T-helper 17 cell (primary cell): ENCODE results near the gene SND1. TPM values are rescaled to one million over a fixed set of nuclear protein-coding genes. Genes with fewer than 3 reads are reported as not detected.

Experiments used
- ATAC-seq: fragments of 150-1000 bp; cut with Tn5 transposase; 2 replicates; pipeline ENCODE4 v1.10.0; 2021; ENCODE audit warnings: mild to moderate bottlenecking, moderate library complexity
- DNase-seq, 3 donors: peaks; one replicate each; pipeline versions ENCODE4 v3.0.0 to v3.0.0-alpha.2; 2020 to 2021
- H3K9me3 ChIP-seq: one replicate; pipeline ENCODE4 v1.7.0; 2013; ENCODE audit warnings: low read length, mild to moderate bottlenecking; ENCODE audit not compliant: control insufficient read depth, poor library complexity, severe bottlenecking
- H3K27ac Mint-ChIP-seq: one replicate; pipeline ENCODE4 v1.8.0; 2022; ENCODE audit warnings: mild to moderate bottlenecking, moderate library complexity, mixed read lengths
- H3K27me3 Mint-ChIP-seq: one replicate; pipeline ENCODE4 v1.8.0; 2022; ENCODE audit warnings: mixed read lengths
- H3K36me3 Mint-ChIP-seq: one replicate; pipeline ENCODE4 v1.8.0; 2022; ENCODE audit warnings: low read depth, mixed read lengths
- H3K4me1 Mint-ChIP-seq: one replicate; pipeline ENCODE4 v1.8.0; 2022; ENCODE audit warnings: mild to moderate bottlenecking, mixed read lengths
- H3K4me3 Mint-ChIP-seq: one replicate; pipeline ENCODE4 v1.8.0; 2022; ENCODE audit warnings: mild to moderate bottlenecking, moderate library complexity, mixed read lengths
- total RNA-seq, 4 donors: library from RNA in 2 of 4; stranded (reverse) in 2 of 4; gene quantifications; one replicate each; pipeline ENCODE4 v1.2.3 and lab custom pipeline; 2022 to 2026

SND1 gene
- total RNA-seq, 2 donors from 2014 or later, result 201 to 208 TPM

- H3K4me1 Mint-ChIP-seq, result peaks cover 15% of the 10 kb centered on the region
- H3K4me3 Mint-ChIP-seq, result no peak overlapping the region
- H3K9me3 ChIP-seq, result no peaks in the 10 kb centered on the region
- H3K27ac Mint-ChIP-seq, result no peak overlapping the region
- no peaks in the 10 kb centered on the region for H3K27me3 Mint-ChIP-seq
- no peaks in the 10 kb centered on the region for H3K36me3 Mint-ChIP-seq
- no peak for DNase-seq
- ATAC-seq, result no peak
These were observed 226.8 kb downstream of the SND1 start for GRCh38 chr7:127878791-127879190.

GRCh38 chr7:127879436-127879835 lies 227.4 kb downstream of the SND1 start:
- ATAC-seq (no peak), DNase-seq (no peak)
- Mint-ChIP-seq H3K27me3 (no peaks in the 10 kb centered on the region), H3K27ac (no peak overlapping the region), H3K4me3 (no peak overlapping the region), H3K36me3 (no peaks in the 10 kb centered on the region), H3K4me1 (peaks cover 15% of the 10 kb centered on the region)
- no peaks in the 10 kb centered on the region for H3K9me3 ChIP-seq

GRCh38 chr7:127879942-127880341 lies 227.9 kb downstream of the SND1 start:
- no peak for ATAC-seq
- Mint-ChIP-seq H3K27ac (no peak overlapping the region), H3K36me3 (no peaks in the 10 kb centered on the region), H3K4me1 (peaks cover 17% of the 10 kb centered on the region), H3K4me3 (no peak overlapping the region), H3K27me3 (no peaks in the 10 kb centered on the region)
- no peaks in the 10 kb centered on the region for H3K9me3 ChIP-seq
- DNase-seq, result no peak

- H3K9me3 ChIP-seq, result no peaks in the 10 kb centered on the region
- H3K27me3 Mint-ChIP-seq, result no peaks in the 10 kb centered on the region
- H3K4me1 Mint-ChIP-seq, result peaks cover 16% of the 10 kb centered on the region
- DNase-seq (no peak), ATAC-seq (no peak)
- H3K27ac Mint-ChIP-seq, result peak overlapping the region; percentile 54
- no peaks in the 10 kb centered on the region for H3K36me3 Mint-ChIP-seq
- H3K4me3 Mint-ChIP-seq, result no peak overlapping the region
These were observed 228.5 kb downstream of the SND1 start for GRCh38 chr7:127880454-127880853.

GRCh38 chr7:127881564-127881963 lies 229.6 kb downstream of the SND1 start:
- H3K27me3 Mint-ChIP-seq, result no peaks in the 10 kb centered on the region
- DNase-seq (no peak), ATAC-seq (no peak)
- H3K36me3 Mint-ChIP-seq, result no peaks in the 10 kb centered on the region
- H3K4me3 Mint-ChIP-seq, result no peak overlapping the region
- peaks cover 16% of the 10 kb centered on the region for H3K4me1 Mint-ChIP-seq
- H3K27ac Mint-ChIP-seq, result no peak overlapping the region
- H3K9me3 ChIP-seq, result no peaks in the 10 kb centered on the region

GRCh38 chr7:127882313-127882920 lies 230.4 kb downstream of the SND1 start:
- no peaks in the 10 kb centered on the region for H3K36me3 Mint-ChIP-seq
- peaks cover 16% of the 10 kb centered on the region for H3K4me1 Mint-ChIP-seq
- no peaks in the 10 kb centered on the region for H3K27me3 Mint-ChIP-seq
- H3K9me3 ChIP-seq, result no peaks in the 10 kb centered on the region
- DNase-seq, result no peak
- no peak for ATAC-seq
- H3K4me3 Mint-ChIP-seq, result no peak overlapping the region
- H3K27ac Mint-ChIP-seq, result no peak overlapping the region

- no peaks in the 10 kb centered on the region for H3K9me3 ChIP-seq
- Mint-ChIP-seq H3K4me1 (peaks cover 18% of the 10 kb centered on the region), H3K4me3 (no peak overlapping the region), H3K27me3 (no peaks in the 10 kb centered on the region), H3K36me3 (peaks cover 7% of the 10 kb centered on the region), H3K27ac (no peak overlapping the region)
- ATAC-seq (no peak), DNase-seq (no peak)
These were observed 232.1 kb downstream of the SND1 start for GRCh38 chr7:127884066-127884559.

- no peak overlapping the region for H3K27ac Mint-ChIP-seq
- DNase-seq (no peak), ATAC-seq (no peak)
- H3K4me1 Mint-ChIP-seq, result peaks cover 19% of the 10 kb centered on the region
- peaks cover 14% of the 10 kb centered on the region for H3K36me3 Mint-ChIP-seq
- H3K27me3 Mint-ChIP-seq, result no peaks in the 10 kb centered on the region
- H3K9me3 ChIP-seq, result no peaks in the 10 kb centered on the region
- H3K4me3 Mint-ChIP-seq, result no peak overlapping the region
These were observed 233.3 kb downstream of the SND1 start for GRCh38 chr7:127885222-127885772.

- ATAC-seq (no peak), DNase-seq (no peak)
- Mint-ChIP-seq H3K4me1 (peaks cover 17% of the 10 kb centered on the region), H3K27ac (no peak overlapping the region), H3K4me3 (no peak overlapping the region), H3K36me3 (peaks cover 14% of the 10 kb centered on the region), H3K27me3 (no peaks in the 10 kb centered on the region)
- no peaks in the 10 kb centered on the region for H3K9me3 ChIP-seq
These were observed 233.8 kb downstream of the SND1 start for GRCh38 chr7:127885843-127886242.

GRCh38 chr7:127886248-127886647 lies 234.3 kb downstream of the SND1 start:
- H3K9me3 ChIP-seq, result no peaks in the 10 kb centered on the region
- ATAC-seq, result no peak
- Mint-ChIP-seq H3K4me1 (peaks cover 17% of the 10 kb centered on the region), H3K27ac (no peak overlapping the region), H3K27me3 (no peaks in the 10 kb centered on the region), H3K4me3 (no peak overlapping the region), H3K36me3 (peaks cover 14% of the 10 kb centered on the region)
- no peak for DNase-seq

- no peak for DNase-seq
These were observed 235.1 kb downstream of the SND1 start for GRCh38 chr7:127887096-127887495.

GRCh38 chr7:127887631-127888030 lies 235.6 kb downstream of the SND1 start:
- ATAC-seq (no peak), DNase-seq (no peak)
- H3K36me3 Mint-ChIP-seq, result peaks cover 16% of the 10 kb centered on the region
- H3K27ac Mint-ChIP-seq, result no peak overlapping the region
- H3K4me1 Mint-ChIP-seq, result peaks cover 20% of the 10 kb centered on the region
- H3K9me3 ChIP-seq, result no peaks in the 10 kb centered on the region
- H3K27me3 Mint-ChIP-seq, result no peaks in the 10 kb centered on the region
- H3K4me3 Mint-ChIP-seq, result no peak overlapping the region

More at GRCh38 chr7:127887096-127887495, 235.1 kb downstream of the SND1 start:
- Mint-ChIP-seq H3K27me3 (no peaks in the 10 kb centered on the region), H3K4me1 (peaks cover 20% of the 10 kb centered on the region), H3K36me3 (peaks cover 16% of the 10 kb centered on the region), H3K4me3 (no peak overlapping the region), H3K27ac (no peak overlapping the region)
- H3K9me3 ChIP-seq, result no peaks in the 10 kb centered on the region
- ATAC-seq, result no peak

GRCh38 chr7:127888411-127888810 lies 236.4 kb downstream of the SND1 start:
- Mint-ChIP-seq H3K27me3 (no peaks in the 10 kb centered on the region), H3K36me3 (peaks cover 16% of the 10 kb centered on the region), H3K27ac (no peak overlapping the region), H3K4me1 (peaks cover 26% of the 10 kb centered on the region), H3K4me3 (no peak overlapping the region)
- ATAC-seq (no peak), DNase-seq (no peak)
- H3K9me3 ChIP-seq, result no peaks in the 10 kb centered on the region

- Mint-ChIP-seq H3K4me3 (no peak overlapping the region), H3K27ac (no peak overlapping the region), H3K36me3 (peaks cover 19% of the 10 kb centered on the region), H3K27me3 (no peaks in the 10 kb centered on the region), H3K4me1 (peaks cover 26% of the 10 kb centered on the region)
- no peaks in the 10 kb centered on the region for H3K9me3 ChIP-seq
- no peak for DNase-seq
- no peak for ATAC-seq
These were observed 236.8 kb downstream of the SND1 start for GRCh38 chr7:127888825-127889224.
